SH-SY5Y (cell line): ENCODE data around the gene ASTN1.

ENCODE experiments used
- GATA2 ChIP-seq: IDR thresholded peaks from 2 replicates; pipeline ENCODE4 v1.6.1; 2011; ENCODE audit warnings: mild to moderate bottlenecking, low read depth, low read length
- GATA3 ChIP-seq: IDR thresholded peaks from 2 replicates; pipeline ENCODE4 v1.6.1; 2011; ENCODE audit warnings: low read depth, mild to moderate bottlenecking, low read length, moderate library complexity

Gene ASTN1

GRCh38 chr1:177048314-177049069 lies 116.0 kb downstream of the ASTN1 start:
- no peak for TF ChIP-seq GATA3
- no peak for TF ChIP-seq GATA2

- no peak for TF ChIP-seq GATA2
Measured at GRCh38 chr1:177045151-177045550, 119.4 kb downstream of the ASTN1 start.

GRCh38 chr1:177044390-177044789 lies 120.1 kb downstream of the ASTN1 start:
- TF ChIP-seq GATA2: no peak
- no peak for TF ChIP-seq GATA3

GRCh38 chr1:177043597-177043996 lies 120.9 kb downstream of the ASTN1 start:
- TF ChIP-seq GATA2: no peak
- TF ChIP-seq GATA3: no peak

- TF ChIP-seq GATA3 (no peak), GATA2 (no peak)
Measured at GRCh38 chr1:177035586-177035985, 128.9 kb downstream of the ASTN1 start.

GRCh38 chr1:177033628-177034027 lies 130.9 kb downstream of the ASTN1 start:
- no peak for TF ChIP-seq GATA2

GRCh38 chr1:177032434-177032833 lies 132.1 kb downstream of the ASTN1 start:
- no peak for TF ChIP-seq GATA2
- TF ChIP-seq GATA3: no peak

- TF ChIP-seq GATA3 (no peak), GATA2 (no peak)
Measured at GRCh38 chr1:177024623-177025022, 139.9 kb downstream of the ASTN1 start.

- TF ChIP-seq GATA2 (no peak), GATA3 (no peak)
Measured at GRCh38 chr1:177023726-177024125, 140.8 kb downstream of the ASTN1 start.

GRCh38 chr1:177023249-177023648 lies 141.3 kb downstream of the ASTN1 start:
- no peak for TF ChIP-seq GATA3
- no peak for TF ChIP-seq GATA2

GRCh38 chr1:177021687-177022086 lies 142.8 kb downstream of the ASTN1 start:
- TF ChIP-seq GATA2 (no peak), GATA3 (no peak)

GRCh38 chr1:177020851-177021589 lies 143.5 kb downstream of the ASTN1 start:
- TF ChIP-seq GATA3 (no peak), GATA2 (no peak)

GRCh38 chr1:177017287-177017852 lies 147.1 kb downstream of the ASTN1 start:
- TF ChIP-seq GATA2 (no peak), GATA3 (no peak)

- TF ChIP-seq GATA2 (no peak), GATA3 (no peak)
Measured at GRCh38 chr1:177014325-177014724, 150.2 kb downstream of the ASTN1 start.
